ENCODE measurements around the gene GNAS-AS1.

Gene GNAS-AS1

DNA sequence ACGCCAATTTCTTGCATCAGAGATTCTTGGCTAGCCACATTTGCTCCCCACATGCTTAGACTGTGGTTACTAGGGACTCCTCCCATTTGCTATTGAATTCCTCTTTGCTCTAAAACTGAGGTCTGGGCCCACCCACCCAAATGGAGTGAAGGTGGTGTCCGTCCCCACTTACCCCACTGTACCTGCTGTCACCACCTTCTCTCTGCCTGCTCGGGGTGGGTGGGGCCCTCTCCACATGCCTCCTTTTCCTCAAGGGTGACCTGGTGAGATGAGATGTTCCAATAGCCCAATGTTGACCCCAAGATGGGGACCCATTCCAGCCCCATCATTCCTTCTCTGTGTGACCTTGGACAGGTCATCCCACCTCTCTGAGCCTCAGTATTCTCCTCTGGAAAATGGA lies 74.6 kb downstream of the GNAS-AS1 start:
- no peak for DNase-seq

GRCh38 chr20:58775371-58775770 lies 75.3 kb downstream of the GNAS-AS1 start:
- no peak for DNase-seq

- no peak for DNase-seq
Measured at GRCh38 chr20:58774667-58775263, 75.9 kb downstream of the GNAS-AS1 start.

- no peak for DNase-seq
Measured at GRCh38 chr20:58774214-58774613, 76.5 kb downstream of the GNAS-AS1 start.

DNA sequence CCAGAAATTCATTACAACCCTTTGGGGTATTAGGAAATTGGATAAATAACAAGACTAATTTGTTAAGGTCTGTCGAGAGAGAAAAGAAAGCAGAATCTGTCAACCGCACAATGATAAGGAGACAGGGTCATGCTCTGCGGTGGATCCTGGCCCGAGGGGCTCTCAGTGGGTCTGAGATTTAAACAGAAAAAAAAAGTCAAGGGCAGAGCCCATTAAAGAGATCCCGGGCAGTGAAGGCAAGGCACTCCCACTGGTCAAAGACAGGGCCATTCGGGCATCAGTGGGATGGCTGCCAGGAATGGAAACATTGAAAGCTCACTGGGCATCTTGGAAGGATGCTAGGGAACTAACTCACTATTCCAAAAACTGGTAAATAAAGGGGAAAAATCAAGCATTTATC lies 77.9 kb downstream of the GNAS-AS1 start:
- DNase-seq: no peak

All from NCI-H1417 treated with DMSO at 0.1 percent for 48 hours (cell line).